Trophoblast cell (in vitro differentiated cells and primary cell): ENCODE results near the gene COPS9.

Experiments used
- DNase-seq, 2 donors: peaks; one replicate each; pipeline ENCODE4 v3.0.0-alpha.2; 2016
- H2AFZ ChIP-seq: 2 replicates; pipeline ENCODE4 v1.6.1; 2013; ENCODE audit warnings: low read length, moderate library complexity, mild to moderate bottlenecking; ENCODE audit not compliant: insufficient read depth, poor library complexity
- H2AK5ac ChIP-seq: 2 replicates; pipeline ENCODE4 v1.6.1; 2013; ENCODE audit warnings: mild to moderate bottlenecking, low read length
- H2BK120ac ChIP-seq: 2 replicates; pipeline ENCODE4 v1.6.1; 2013; ENCODE audit warnings: low read length, mild to moderate bottlenecking, moderate library complexity; ENCODE audit not compliant: insufficient read depth, poor library complexity
- H2BK12ac ChIP-seq: 2 replicates; pipeline ENCODE4 v1.6.1; 2013; ENCODE audit warnings: mild to moderate bottlenecking, low read length, moderate library complexity
- H2BK5ac ChIP-seq: 2 replicates; pipeline ENCODE4 v1.6.1; 2013; ENCODE audit warnings: low read length, low read depth, moderate library complexity, mild to moderate bottlenecking; ENCODE audit not compliant: poor library complexity
- H3K14ac ChIP-seq: 2 replicates; pipeline ENCODE4 v1.6.1; 2013; ENCODE audit warnings: mild to moderate bottlenecking, low read length
- H3K18ac ChIP-seq: 2 replicates; pipeline ENCODE4 v1.6.1; 2013; ENCODE audit warnings: mild to moderate bottlenecking, low read length
- H3K23ac ChIP-seq: 2 replicates; pipeline ENCODE4 v1.6.1; 2013; ENCODE audit warnings: low read length
- H3K27ac ChIP-seq: 2 replicates; pipeline ENCODE4 v1.5.1; 2013; ENCODE audit warnings: low read depth, mild to moderate bottlenecking, inconsistent platforms, low read length, moderate library complexity
- H3K27me3 ChIP-seq: 2 replicates; pipeline ENCODE4 v1.6.1; 2013; ENCODE audit warnings: inconsistent platforms, mild to moderate bottlenecking, low read length, moderate library complexity; ENCODE audit not compliant: insufficient read depth
- H3K36me3 ChIP-seq, 2 experiments: 1 replicate in 1 of 2; 2 replicates in 1 of 2; pipeline ENCODE4 v1.6.1; 2013; ENCODE audit warnings: low read length in 2 of 2, mild to moderate bottlenecking in 2 of 2, moderate library complexity in 1 of 2; ENCODE audit not compliant: insufficient read depth in 2 of 2, control insufficient read depth in 1 of 2
- H3K4ac ChIP-seq: 2 replicates; pipeline ENCODE4 v1.6.1; 2013; ENCODE audit warnings: low read depth, mild to moderate bottlenecking, low read length, moderate library complexity
- H3K4me1 ChIP-seq, 2 experiments: 1 replicate in 1 of 2; 2 replicates in 1 of 2; pipeline ENCODE4 v1.6.1; 2013; ENCODE audit warnings: low read length in 2 of 2, mild to moderate bottlenecking in 2 of 2, moderate library complexity in 1 of 2; ENCODE audit not compliant: insufficient read depth in 2 of 2, control insufficient read depth in 1 of 2
- H3K4me2 ChIP-seq: 2 replicates; pipeline ENCODE4 v1.6.1; 2013; ENCODE audit warnings: inconsistent platforms, mild to moderate bottlenecking, low read length, moderate library complexity
- H3K4me3 ChIP-seq: 2 replicates; pipeline ENCODE4 v1.5.1; 2013; ENCODE audit warnings: mild to moderate bottlenecking, low read depth, low read length, inconsistent platforms
- H3K79me1 ChIP-seq: one replicate; pipeline ENCODE4 v1.6.1; 2013; ENCODE audit warnings: low read length
- H3K79me2 ChIP-seq: 2 replicates; pipeline ENCODE4 v1.6.1; 2013; ENCODE audit warnings: low read length, mild to moderate bottlenecking; ENCODE audit not compliant: control insufficient read depth, insufficient read depth, poor library complexity
- H3K9ac ChIP-seq: 2 replicates; pipeline ENCODE4 v1.6.1; 2013; ENCODE audit warnings: mild to moderate bottlenecking, low read length
- H3K9me3 ChIP-seq: 2 replicates; pipeline ENCODE4 v1.6.1; 2013; ENCODE audit warnings: low read depth, mild to moderate bottlenecking, control low read depth, inconsistent platforms, low read length; ENCODE audit not compliant: insufficient read depth
- H4K12ac ChIP-seq: 2 replicates; pipeline ENCODE4 v1.6.1; 2013; ENCODE audit warnings: low read depth, mild to moderate bottlenecking, low read length, moderate library complexity
- H4K8ac ChIP-seq: 2 replicates; pipeline ENCODE4 v1.6.1; 2013; ENCODE audit warnings: low read depth, mild to moderate bottlenecking, low read length, moderate library complexity
- H4K91ac ChIP-seq: one replicate; pipeline ENCODE4 v1.6.1; 2013; ENCODE audit warnings: low read depth, mild to moderate bottlenecking, low read length, moderate library complexity
- WGBS: extraction: QIAGEN DNeasy Blood & Tissue Kit; methylation state at CpG from one replicate; pipeline ENCODE4 v1.1.7; 2013; ENCODE audit warnings: missing lambda C conversion rate; ENCODE audit not compliant: insufficient read length, insufficient coverage; ENCODE audit errors: extremely low coverage; 5-methylcytosine and 5-hydroxymethylcytosine counted together

COPS9 gene

DNA sequence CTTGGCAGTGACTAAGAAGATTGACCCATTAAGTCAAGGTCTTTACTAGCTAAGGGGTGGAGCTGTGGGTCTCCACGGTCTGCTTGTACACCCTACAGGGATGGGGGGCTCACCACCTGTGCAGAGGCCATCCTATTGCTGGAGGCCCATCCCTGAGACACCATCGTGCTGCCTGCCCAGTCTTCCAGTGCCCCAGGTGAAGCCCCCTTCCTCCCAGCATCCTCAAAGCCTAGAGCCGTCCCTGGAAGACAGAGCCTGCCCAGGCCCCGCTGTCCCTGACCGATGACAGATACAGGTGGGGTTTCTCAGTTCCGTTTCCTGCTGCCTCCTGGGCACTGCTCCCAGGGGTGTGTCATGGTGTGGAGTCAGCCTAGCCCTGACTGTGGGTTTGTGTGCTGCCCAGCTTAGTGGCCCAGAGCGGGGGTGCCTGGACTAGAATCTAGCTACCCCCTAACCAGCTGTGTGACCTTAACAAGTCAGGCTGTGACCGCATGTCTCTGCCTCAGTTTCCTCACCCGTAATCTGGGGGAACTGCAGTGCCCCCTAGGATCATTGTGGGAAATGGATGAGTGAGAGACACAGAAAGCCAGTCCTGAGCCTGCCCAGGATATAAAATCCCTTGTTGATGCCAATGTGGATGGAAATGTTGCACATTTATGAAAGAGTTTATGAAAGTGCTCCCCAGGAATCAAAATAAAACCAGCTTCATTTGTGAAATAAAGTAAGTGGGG lies 2.3 kb upstream of the COPS9 start:
- Histone ChIP-seq H4K91ac (no peak overlapping the region), H3K36me3 (peaks cover 4 to 5% of the 10 kb centered on the region in 2 experiments), H2BK5ac (no peak overlapping the region), H3K14ac (no peak overlapping the region), H3K9me3 (peaks cover 3% of the 10 kb centered on the region), H3K23ac (no peak overlapping the region), H3K4me1 (peaks cover 12 to 14% of the 10 kb centered on the region in 2 experiments), H3K27ac (no peak overlapping the region), H2BK120ac (no peak overlapping the region), H3K27me3 (no peaks in the 10 kb centered on the region), H3K79me1 (peaks cover 7% of the 10 kb centered on the region), H3K9ac (no peak overlapping the region), H2BK12ac (no peak overlapping the region), H3K4me2 (no peak overlapping the region), H2AK5ac (no peak overlapping the region), H2AFZ (no peak overlapping the region), H3K4me3 (no peak overlapping the region), H3K79me2 (peaks cover 10% of the 10 kb centered on the region), H4K12ac (no peak overlapping the region), H4K8ac (no peak overlapping the region), H3K18ac (no peak overlapping the region), H3K4ac (no peak overlapping the region)
- WGBS = no CpG with 5 or more reads among the region's 9 CpGs
- DNase-seq = no peak

DNA sequence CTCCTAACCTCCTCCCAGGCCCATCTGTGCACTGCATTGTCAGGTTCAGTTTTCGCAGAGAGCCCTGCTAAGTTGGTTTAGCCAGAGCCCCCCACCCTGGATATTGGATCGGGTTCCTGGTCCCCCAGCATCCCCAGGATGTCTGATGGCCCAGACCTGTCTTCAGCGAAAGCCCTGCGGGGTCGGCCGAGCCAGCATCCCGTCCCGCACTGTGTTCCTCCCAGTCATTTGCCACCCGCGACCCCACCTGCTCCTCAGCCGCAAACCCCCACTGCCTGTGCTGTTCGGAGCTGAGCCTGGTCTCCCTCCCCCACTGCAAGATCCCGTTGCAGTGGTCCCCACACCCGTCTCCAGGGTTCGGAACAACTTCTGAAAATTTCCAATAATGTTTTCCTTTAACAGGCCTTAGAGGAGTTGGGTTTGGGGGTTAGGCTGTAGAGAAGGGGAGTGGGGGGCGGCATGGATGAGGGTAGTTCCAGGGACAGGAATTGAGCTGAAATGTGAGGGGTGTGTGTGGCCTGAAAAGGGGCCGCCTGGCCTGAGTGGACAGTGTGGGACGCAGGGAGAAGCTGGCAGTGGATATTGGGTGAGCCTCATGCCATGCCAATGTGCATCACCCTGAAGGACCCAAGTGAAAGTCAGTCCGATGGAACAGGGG lies 1.6 kb upstream of the COPS9 start:
- H2AK5ac ChIP-seq = no peak overlapping the region
- H3K79me2 ChIP-seq = peaks cover 10% of the 10 kb centered on the region
- no peak overlapping the region for H2AFZ ChIP-seq
- H3K4me3 ChIP-seq = no peak overlapping the region
- H4K91ac ChIP-seq = no peak overlapping the region
- DNase-seq = no peak
- H3K23ac ChIP-seq = no peak overlapping the region
- no peak overlapping the region for H2BK12ac ChIP-seq
- no peak overlapping the region for H4K8ac ChIP-seq
- peaks cover 3% of the 10 kb centered on the region for H3K9me3 ChIP-seq
- H3K9ac ChIP-seq = no peak overlapping the region
- H4K12ac ChIP-seq = no peak overlapping the region
- H3K79me1 ChIP-seq = peaks cover 7% of the 10 kb centered on the region
- no peak overlapping the region for H3K4ac ChIP-seq
- H3K4me2 ChIP-seq = no peak overlapping the region
- H3K18ac ChIP-seq = no peak overlapping the region
- H2BK5ac ChIP-seq = no peak overlapping the region
- no peak overlapping the region for H3K27ac ChIP-seq
- H3K4me1 ChIP-seq = peaks cover 12 to 14% of the 10 kb centered on the region in 2 experiments
- no peak overlapping the region for H3K14ac ChIP-seq
- WGBS = no CpG with 5 or more reads among the region's 19 CpGs
- peaks cover 9% of the 10 kb centered on the region in 2 experiments for H3K36me3 ChIP-seq
- H3K27me3 ChIP-seq = no peaks in the 10 kb centered on the region
- H2BK120ac ChIP-seq = no peak overlapping the region

DNA sequence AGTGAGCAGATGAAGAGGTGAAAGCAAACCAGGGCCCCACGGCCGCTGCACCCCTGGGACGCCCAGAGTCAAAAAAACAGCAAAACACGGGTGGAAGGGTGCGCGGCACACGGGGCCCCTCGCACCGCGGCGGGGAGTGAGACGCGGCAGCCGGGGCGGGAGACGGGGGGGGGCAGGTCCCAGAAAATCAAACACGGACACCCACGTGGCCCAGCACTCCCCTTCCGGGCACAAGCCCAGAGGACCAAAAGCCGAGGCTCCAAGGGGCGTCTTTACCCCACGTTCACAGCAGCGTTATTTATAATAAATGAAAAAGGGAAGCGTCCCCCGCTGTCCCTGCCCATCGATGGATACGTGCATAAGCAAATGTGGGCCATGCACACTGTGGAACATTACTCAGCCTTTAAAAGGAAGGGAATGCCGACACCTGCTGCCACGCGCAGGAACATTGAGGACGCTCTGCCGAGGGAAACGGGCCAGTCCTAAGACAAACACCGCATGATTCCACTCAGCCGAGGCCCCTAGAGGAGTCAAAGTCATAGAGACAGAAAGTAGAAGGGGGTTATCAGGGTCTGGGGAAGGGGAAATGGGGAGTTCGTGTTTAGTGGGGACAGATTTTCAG lies 677 bp upstream of the COPS9 start:
- Histone ChIP-seq H3K9ac (no peak overlapping the region), H2BK5ac (no peak overlapping the region), H3K27ac (no peak overlapping the region), H2BK120ac (no peak overlapping the region), H3K36me3 (peaks cover 18% of the 10 kb centered on the region in 2 experiments), H2AK5ac (no peak overlapping the region), H2BK12ac (no peak overlapping the region), H3K79me1 (peaks cover 7% of the 10 kb centered on the region), H2AFZ (peak overlapping the region; percentile 76), H4K12ac (peak overlapping the region; percentile 84), H3K23ac (no peak overlapping the region), H3K18ac (peak overlapping the region; percentile 32), H4K8ac (peak overlapping the region; percentile 95), H3K79me2 (peaks cover 10% of the 10 kb centered on the region), H3K4me3 (peak overlapping the region; percentile 89), H4K91ac (peak overlapping the region; percentile 59), H3K4me2 (peak overlapping the region; percentile 94), H3K14ac (peak overlapping the region; percentile 61), H3K4ac (no peak overlapping the region), H3K27me3 (no peaks in the 10 kb centered on the region), H3K9me3 (peaks cover 3% of the 10 kb centered on the region), H3K4me1 (peaks cover 12 to 14% of the 10 kb centered on the region in 2 experiments)
- no CpG with 5 or more reads among the region's 36 CpGs for WGBS
- no peak for DNase-seq

- Histone ChIP-seq H4K8ac (peak overlapping the region; percentile 95), H3K4me1 (peaks cover 12 to 14% of the 10 kb centered on the region in 2 experiments), H2AFZ (peak overlapping the region; percentile 82), H3K23ac (no peak overlapping the region), H3K9me3 (peaks cover 3% of the 10 kb centered on the region), H3K79me2 (peaks cover 10% of the 10 kb centered on the region), H2AK5ac (no peak overlapping the region), H3K14ac (peak overlapping the region; percentile 87), H2BK120ac (peak overlapping the region; percentile 45), H2BK5ac (no peak overlapping the region), H3K4me3 (peak overlapping the region; percentile 89), H3K79me1 (peaks cover 7% of the 10 kb centered on the region), H3K9ac (peak overlapping the region; percentile 84), H4K12ac (peak overlapping the region; percentile 95), H3K18ac (peak overlapping the region; percentile 87), H3K36me3 (peaks cover 27 to 29% of the 10 kb centered on the region in 2 experiments), H4K91ac (peak overlapping the region; percentile 63), H2BK12ac (no peak overlapping the region), H3K27me3 (no peaks in the 10 kb centered on the region), H3K4me2 (peak overlapping the region; percentile 91), H3K4ac (peak overlapping the region; percentile 85), H3K27ac (no peak overlapping the region)
- WGBS = no CpG with 5 or more reads among the region's 17 CpGs
- no peak for DNase-seq
These were observed 446 bp downstream of the COPS9 start for GRCh38 chr2:240135706-240136012.
